Testis (tissue), 3 donors: Measurements from ENCODE around the gene C2orf49. TPM values are rescaled to one million over a fixed set of nuclear protein-coding genes. Genes with fewer than 3 reads are reported as not detected.

Experiments
- DNase-seq: peaks from one replicate; pipeline ENCODE4 v3.0.0-alpha.2; 2019
- H3K27ac ChIP-seq, 2 donors: fragments of 200-600 bp; sonication (generic); one replicate each; pipeline ENCODE4 v1.5.1; 2019
- H3K27me3 ChIP-seq: fragments of 200-600 bp; sonication (generic); one replicate; pipeline ENCODE4 v1.5.1; 2019
- H3K36me3 ChIP-seq: fragments of 200-600 bp; sonication (generic); one replicate; pipeline ENCODE4 v1.5.1; 2017; ENCODE audit warnings: low read depth; ENCODE audit errors: missing control alignments
- H3K4me1 ChIP-seq: fragments of 200-600 bp; sonication (generic); one replicate; pipeline ENCODE4 v1.5.1; 2019
- H3K4me3 ChIP-seq, 2 donors: fragments of 200-600 bp; sonication (generic); one replicate each; pipeline ENCODE4 v1.5.1; 2017 to 2019
- H3K9me3 ChIP-seq: fragments of 200-600 bp; sonication (generic); one replicate; pipeline ENCODE4 v1.5.1; 2017
- CTCF ChIP-seq, 3 experiments: fragments of 450-650 bp in 2 of 3; fragments of 200-600 bp in 1 of 3; sonication (generic) in 1 of 3; IDR thresholded peaks; one replicate each; pipeline ENCODE4 v1.5.1; 2016 to 2019; ENCODE audit warnings: antibody characterized with exemption in 3 of 3, mild to moderate bottlenecking in 2 of 3, moderate library complexity in 1 of 3
- POLR2A ChIP-seq: fragments of 450-650 bp; IDR thresholded peaks from one replicate; pipeline ENCODE4 v1.6.1; 2017; ENCODE audit warnings: antibody characterized with exemption, mild to moderate bottlenecking, moderate library complexity
- WGBS, 2 donors: methylation state at CpG; one replicate each; pipeline ENCODE4 v1.1.5; 2018; 5-methylcytosine and 5-hydroxymethylcytosine counted together
- intact Hi-C: fragments of 100-400 bp; cut with DNase I; formaldehyde crosslinking; loops from one replicate; pipeline ENCODE4 v1.15.1; 2023; ENCODE audit warnings: low total_unique reads
- polyA plus RNA-seq: library from polyadenylated mRNA; stranded (reverse); fragments of 350-450 nt; fragmentation: Illumina TruSeq; extraction: RNeasy Lipid Tissue Mini Kit (QIAGEN cat#74804); gene quantifications from one replicate; pipeline ENCODE4 v1.2.3, GENCODE V29; 2014; ENCODE audit warnings: low read depth, low replicate concordance; ENCODE audit not compliant: insufficient read depth
- total RNA-seq, 2 donors: library from RNA; depleted of rRNA; stranded (reverse); fragments of >200 nt; gene quantifications; one replicate each; pipeline ENCODE4 v1.2.3, GENCODE V29; 2016

Gene C2orf49
- total and polyA plus RNA-seq, 3 donors from 2014 or later, result 28.5 to 35.4 (median 32.6) TPM

GRCh38 chr2:105358593-105358992 lies 21.3 kb downstream of the C2orf49 start:
- TF ChIP-seq POLR2A (no peak), CTCF (IDR thresholded peaks at IDR 0.05) (no peak)
- intact Hi-C loops, result no loop called here
- no peak for DNase-seq

GRCh38 chr2:105361102-105361889 lies 24.0 kb downstream of the C2orf49 start:
- Histone ChIP-seq H3K27me3 (no peaks in the 10 kb centered on the region), H3K9me3 (no peaks in the 10 kb centered on the region), H3K4me3 (no peak overlapping the region), H3K4me1 (peaks cover 3% of the 10 kb centered on the region), H3K27ac (no peak overlapping the region), H3K36me3 (no peaks in the 10 kb centered on the region)
- no peak for DNase-seq
- intact Hi-C loops, result no loop called here
- 62 to 68% methylated on average over 11 of the region's 11 CpGs for WGBS, 2 donors
- TF ChIP-seq POLR2A (no peak), CTCF (IDR thresholded peaks at IDR 0.05) (no peak)

More at GRCh38 chr2:105358593-105358992, 21.3 kb downstream of the C2orf49 start:
- H3K4me1 ChIP-seq, result peaks cover under 1% of the 10 kb centered on the region
- 63 to 65% methylated on average over 6 of the region's 6 CpGs for WGBS, 2 donors
- no peaks in the 10 kb centered on the region for H3K27me3 ChIP-seq
- no peaks in the 10 kb centered on the region for H3K9me3 ChIP-seq
- H3K4me3 ChIP-seq, result no peak overlapping the region
- no peak overlapping the region for H3K27ac ChIP-seq
- H3K36me3 ChIP-seq, result no peaks in the 10 kb centered on the region

GRCh38 chr2:105362862-105363591 lies 25.7 kb downstream of the C2orf49 start:
- intact Hi-C loops, result no loop called here
- H3K4me3 ChIP-seq, result no peak overlapping the region
- H3K4me1 ChIP-seq, result peaks cover 3% of the 10 kb centered on the region
- H3K36me3 ChIP-seq, result no peaks in the 10 kb centered on the region
- 62 to 66% methylated on average over 14 of the region's 15 CpGs for WGBS, 2 donors
- H3K27ac ChIP-seq, result peak overlapping the region in 1 of 2 donors; percentile 36
- no peaks in the 10 kb centered on the region for H3K9me3 ChIP-seq
- no peak for TF ChIP-seq POLR2A
- TF ChIP-seq CTCF (IDR thresholded peaks at IDR 0.05), result no peak
- no peaks in the 10 kb centered on the region for H3K27me3 ChIP-seq
- no peak for DNase-seq

- intact Hi-C loops, result loop anchor here (5.0 kb wide), 1 partner anchor 153 kb away; no protein-coding TSS in a partner anchor
- H3K4me3 ChIP-seq, result no peak overlapping the region
- WGBS, 2 donors, result 61 to 70% methylated on average over 5 of the region's 5 CpGs
- no peaks in the 10 kb centered on the region for H3K27me3 ChIP-seq
- no peak for TF ChIP-seq POLR2A
- no peak for TF ChIP-seq CTCF (IDR thresholded peaks at IDR 0.05)
- DNase-seq, result peak; percentile 6
- H3K27ac ChIP-seq, result no peak overlapping the region
- peaks cover 9% of the 10 kb centered on the region for H3K4me1 ChIP-seq
- H3K36me3 ChIP-seq, result no peaks in the 10 kb centered on the region
- no peaks in the 10 kb centered on the region for H3K9me3 ChIP-seq
Measured at GRCh38 chr2:105364436-105365139, 27.2 kb downstream of the C2orf49 start.
